ENCODE measurements around the gene RAB9A. TPM values are rescaled to one million over a fixed set of nuclear protein-coding genes. Genes with fewer than 3 reads are reported as not detected.

The RAB9A gene
- total RNA-seq, 6 experiments from 2014 or later, result 9.9 to 20.8 (median 12.7) TPM

- no peaks in the 10 kb centered on the region for H3K9me3 ChIP-seq
- no peak overlapping the region for H3K4me3 ChIP-seq
- DNase-seq, result no peak
- no peaks in the 10 kb centered on the region for H3K4me1 ChIP-seq
- H3K27me3 ChIP-seq, result no peaks in the 10 kb centered on the region
- ATAC-seq, result no peak
- H3K27ac ChIP-seq, result no peak overlapping the region
- TF ChIP-seq POLR2A (IDR thresholded peaks at IDR 0.05), result no peak
- TF ChIP-seq, protein P1, sequence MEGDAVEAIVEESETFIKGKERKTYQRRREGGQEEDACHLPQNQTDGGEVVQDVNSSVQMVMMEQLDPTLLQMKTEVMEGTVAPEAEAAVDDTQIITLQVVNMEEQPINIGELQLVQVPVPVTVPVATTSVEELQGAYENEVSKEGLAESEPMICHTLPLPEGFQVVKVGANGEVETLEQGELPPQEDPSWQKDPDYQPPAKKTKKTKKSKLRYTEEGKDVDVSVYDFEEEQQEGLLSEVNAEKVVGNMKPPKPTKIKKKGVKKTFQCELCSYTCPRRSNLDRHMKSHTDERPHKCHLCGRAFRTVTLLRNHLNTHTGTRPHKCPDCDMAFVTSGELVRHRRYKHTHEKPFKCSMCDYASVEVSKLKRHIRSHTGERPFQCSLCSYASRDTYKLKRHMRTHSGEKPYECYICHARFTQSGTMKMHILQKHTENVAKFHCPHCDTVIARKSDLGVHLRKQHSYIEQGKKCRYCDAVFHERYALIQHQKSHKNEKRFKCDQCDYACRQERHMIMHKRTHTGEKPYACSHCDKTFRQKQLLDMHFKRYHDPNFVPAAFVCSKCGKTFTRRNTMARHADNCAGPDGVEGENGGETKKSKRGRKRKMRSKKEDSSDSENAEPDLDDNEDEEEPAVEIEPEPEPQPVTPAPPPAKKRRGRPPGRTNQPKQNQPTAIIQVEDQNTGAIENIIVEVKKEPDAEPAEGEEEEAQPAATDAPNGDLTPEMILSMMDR (IDR thresholded peaks at IDR 0.05), result no peak
- H3K36me3 ChIP-seq, result peaks cover 0 to 30% (median under 1%) of the 10 kb centered on the region in 4 donors
- intact Hi-C loops (cut with DNase I), result loop anchor here in 1 of 2 donors (5.0 kb wide), 1 partner anchor 281 kb away; no protein-coding TSS in a partner anchor
These were observed 61.9 kb downstream of the RAB9A start for GRCh38 chrX:13750812-13751211.

GRCh38 chrX:13752141-13752540 is 63.2 kb downstream of the RAB9A start:
- Histone ChIP-seq H3K27ac (no peak overlapping the region), H3K4me1 (no peaks in the 10 kb centered on the region), H3K4me3 (no peak overlapping the region), H3K27me3 (no peaks in the 10 kb centered on the region), H3K9me3 (no peaks in the 10 kb centered on the region), H3K36me3 (peaks cover 0 to 31% (median under 1%) of the 10 kb centered on the region in 4 donors)
- TF ChIP-seq, protein P1 (IDR thresholded peaks at IDR 0.05), result no peak
- TF ChIP-seq POLR2A (IDR thresholded peaks at IDR 0.05), result no peak
- intact Hi-C loops (cut with DNase I), result loop anchor here in 1 of 2 donors (5.0 kb wide), 1 partner anchor 280 kb away; no protein-coding TSS in a partner anchor
- WGBS (ENCODE audit: insufficient coverage, low coverage, low lambda C conversion rate, missing lambda C conversion rate), result 58% methylated on average over 3 of the region's 3 CpGs
- no peak for ATAC-seq
- DNase-seq, result no peak

DNA sequence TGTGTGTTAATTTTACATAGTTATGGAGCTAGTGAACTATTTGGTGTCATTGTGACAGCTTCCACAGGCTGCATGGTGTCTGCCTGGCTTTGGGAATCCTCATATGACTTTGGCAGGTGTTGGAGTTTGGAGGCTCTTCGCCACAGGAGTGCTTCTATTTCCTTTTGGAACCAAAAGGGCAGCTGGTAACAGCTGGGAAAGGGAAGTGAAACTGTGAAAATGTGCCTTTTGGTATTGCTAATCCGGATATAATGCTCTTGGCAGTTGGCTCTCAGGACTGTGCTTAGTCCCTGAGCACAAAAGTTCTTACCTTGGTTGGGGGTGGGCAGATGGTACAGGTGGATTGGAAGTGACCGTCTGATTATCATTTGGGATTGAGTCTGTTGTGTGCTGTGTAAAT is 63.7 kb downstream of the RAB9A start:
- Histone ChIP-seq H3K36me3 (peaks cover 0 to 36% (median 2%) of the 10 kb centered on the region in 4 donors), H3K27ac (no peak overlapping the region), H3K9me3 (no peaks in the 10 kb centered on the region), H3K4me3 (no peak overlapping the region), H3K27me3 (no peaks in the 10 kb centered on the region), H3K4me1 (no peaks in the 10 kb centered on the region)
- intact Hi-C loops (cut with DNase I), result loop anchor here in 1 of 2 donors (5.0 kb wide), 1 partner anchor 280 kb away; no protein-coding TSS in a partner anchor
- no peak for DNase-seq
- TF ChIP-seq POLR2A (IDR thresholded peaks at IDR 0.05), result no peak
- TF ChIP-seq, protein P1 (IDR thresholded peaks at IDR 0.05), result no peak
- WGBS (ENCODE audit: insufficient coverage, low coverage, low lambda C conversion rate, missing lambda C conversion rate), result 58% methylated on average over 3 of the region's 3 CpGs
- ATAC-seq, result peak in 1 of 4 donors; percentile 23

DNA sequence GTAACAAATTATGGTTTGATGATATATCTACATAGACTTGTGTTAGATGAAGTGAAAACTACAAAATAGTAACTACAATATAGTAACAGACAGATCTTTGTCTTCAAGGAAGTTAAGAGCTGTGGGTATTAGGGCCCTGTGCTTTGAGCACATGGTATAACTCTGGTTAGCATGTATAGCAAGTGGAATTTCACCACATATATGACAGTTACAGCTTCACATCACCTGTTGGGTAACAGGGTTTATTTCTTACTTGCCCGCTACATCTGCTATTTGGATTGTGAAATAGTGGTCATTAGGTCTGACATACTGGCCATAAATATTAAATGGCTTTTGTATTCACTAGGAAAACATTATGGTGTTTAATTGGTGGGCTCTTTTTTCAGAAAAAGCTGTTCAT is 65.8 kb downstream of the RAB9A start:
- intact Hi-C loops (cut with DNase I), result loop anchor here in 1 of 2 donors (5.0 kb wide), 1 partner anchor 278 kb away; no protein-coding TSS in a partner anchor
- no peak for DNase-seq
- H3K9me3 ChIP-seq, result no peaks in the 10 kb centered on the region
- 50% methylated on average over 1 of the region's 1 CpG for WGBS (ENCODE audit: insufficient coverage, low coverage, low lambda C conversion rate, missing lambda C conversion rate)
- H3K4me3 ChIP-seq, result no peak overlapping the region
- H3K36me3 ChIP-seq, result peaks cover 0 to 39% (median 8%) of the 10 kb centered on the region in 4 donors
- TF ChIP-seq POLR2A (IDR thresholded peaks at IDR 0.05), result no peak
- TF ChIP-seq, protein P1 (IDR thresholded peaks at IDR 0.05), result no peak
- H3K27ac ChIP-seq, result no peak overlapping the region
- H3K4me1 ChIP-seq, result no peaks in the 10 kb centered on the region
- H3K27me3 ChIP-seq, result no peaks in the 10 kb centered on the region
- no peak for ATAC-seq

- Histone ChIP-seq H3K4me1 (no peaks in the 10 kb centered on the region), H3K9me3 (no peaks in the 10 kb centered on the region), H3K36me3 (peaks cover 0 to 43% (median 8%) of the 10 kb centered on the region in 4 donors), H3K27me3 (no peaks in the 10 kb centered on the region), H3K27ac (no peak overlapping the region), H3K4me3 (no peak overlapping the region)
- DNase-seq (no peak), ATAC-seq (no peak)
- TF ChIP-seq, protein P1 (IDR thresholded peaks at IDR 0.05), result no peak
- no peak for TF ChIP-seq POLR2A (IDR thresholded peaks at IDR 0.05)
- 67% methylated on average over 1 of the region's 1 CpG for WGBS (ENCODE audit: insufficient coverage, low coverage, low lambda C conversion rate, missing lambda C conversion rate)
- intact Hi-C loops (cut with DNase I), result no loop called here
These were observed 66.3 kb downstream of the RAB9A start for GRCh38 chrX:13755254-13755653.

Data from right lobe of liver (tissue), 6 donors.